ENCODE data around the gene TSPEAR.

TSPEAR gene

DNA sequence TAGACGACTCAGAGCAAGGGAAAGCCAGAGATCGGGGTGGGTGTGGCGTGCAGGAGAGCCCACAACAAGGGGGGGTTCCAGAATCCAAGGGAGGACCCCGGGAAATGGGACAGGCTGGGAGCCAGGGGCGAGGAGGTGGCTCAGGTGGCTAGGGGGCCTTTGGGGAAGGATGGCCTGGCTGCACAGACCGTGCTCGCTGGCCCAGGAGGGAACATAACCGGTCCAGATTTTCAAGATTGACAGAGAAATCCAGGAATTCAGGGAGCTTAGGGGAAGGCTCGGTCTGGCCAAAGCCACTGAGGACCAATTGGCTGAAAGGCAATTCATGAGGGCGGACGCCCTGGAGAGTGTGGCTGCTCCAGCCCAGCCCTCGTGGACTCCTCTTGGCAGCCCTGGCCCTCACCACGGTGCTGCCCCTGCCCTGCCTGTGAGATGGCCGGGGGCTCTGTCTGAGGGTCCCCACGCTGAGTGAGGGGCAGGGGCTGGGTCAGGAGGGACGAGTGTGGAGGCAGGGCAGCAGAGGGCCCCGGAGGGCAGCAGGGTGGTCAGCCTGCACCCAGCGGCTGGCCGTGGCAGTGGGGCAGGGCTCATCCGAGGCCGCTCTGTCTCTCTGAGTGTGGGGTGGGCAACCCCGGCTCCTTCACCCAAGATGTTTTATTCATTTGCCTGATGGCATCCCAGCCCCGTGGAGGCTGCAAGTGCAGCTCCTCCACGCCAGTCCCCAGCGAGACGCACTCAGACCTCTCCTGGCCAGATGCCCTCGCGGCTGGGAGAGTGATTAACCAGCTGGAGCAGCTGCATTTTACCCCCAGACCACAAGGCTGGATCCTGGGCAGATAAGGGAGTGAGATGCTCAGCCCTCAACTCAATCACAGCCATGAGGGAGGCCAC is 261.7 kb downstream of the TSPEAR start:
- H3K4me2 ChIP-seq (ENCODE audit: low read length): no peak overlapping the region
- H3K9ac ChIP-seq (ENCODE audit: low read length): no peak overlapping the region
- H3K27ac ChIP-seq (ENCODE audit: low read depth, low read length, poor library complexity, severe bottlenecking): no peak overlapping the region
- H3K27me3 ChIP-seq (ENCODE audit: insufficient read depth, low read length): 0 out of 2 replicates have a peak, but pooled peaks cover 8% of the 10 kb centered on the region
- no peaks in the 10 kb centered on the region for H3K79me2 ChIP-seq (ENCODE audit: insufficient read depth, low read length)
- no peaks in the 10 kb centered on the region for H3K36me3 ChIP-seq (ENCODE audit: insufficient read depth, low read length)
- no peaks in the 10 kb centered on the region for H3K4me1 ChIP-seq (ENCODE audit: insufficient read depth, low read length, severe bottlenecking)
- H3K4me3 ChIP-seq (ENCODE audit: low read depth, low read length, poor library complexity, severe bottlenecking): no peak overlapping the region
- H3K9me2 ChIP-seq (ENCODE audit: low read depth, low read length): no peaks in the 10 kb centered on the region
- TF ChIP-seq EZH2 (IDR thresholded peaks at IDR 0.05; ENCODE audit: borderline replicate concordance, low read length): no peak
- TF ChIP-seq, protein P1, sequence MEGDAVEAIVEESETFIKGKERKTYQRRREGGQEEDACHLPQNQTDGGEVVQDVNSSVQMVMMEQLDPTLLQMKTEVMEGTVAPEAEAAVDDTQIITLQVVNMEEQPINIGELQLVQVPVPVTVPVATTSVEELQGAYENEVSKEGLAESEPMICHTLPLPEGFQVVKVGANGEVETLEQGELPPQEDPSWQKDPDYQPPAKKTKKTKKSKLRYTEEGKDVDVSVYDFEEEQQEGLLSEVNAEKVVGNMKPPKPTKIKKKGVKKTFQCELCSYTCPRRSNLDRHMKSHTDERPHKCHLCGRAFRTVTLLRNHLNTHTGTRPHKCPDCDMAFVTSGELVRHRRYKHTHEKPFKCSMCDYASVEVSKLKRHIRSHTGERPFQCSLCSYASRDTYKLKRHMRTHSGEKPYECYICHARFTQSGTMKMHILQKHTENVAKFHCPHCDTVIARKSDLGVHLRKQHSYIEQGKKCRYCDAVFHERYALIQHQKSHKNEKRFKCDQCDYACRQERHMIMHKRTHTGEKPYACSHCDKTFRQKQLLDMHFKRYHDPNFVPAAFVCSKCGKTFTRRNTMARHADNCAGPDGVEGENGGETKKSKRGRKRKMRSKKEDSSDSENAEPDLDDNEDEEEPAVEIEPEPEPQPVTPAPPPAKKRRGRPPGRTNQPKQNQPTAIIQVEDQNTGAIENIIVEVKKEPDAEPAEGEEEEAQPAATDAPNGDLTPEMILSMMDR (IDR thresholded peaks at IDR 0.05; ENCODE audit: low read length): no peak
- H3F3A ChIP-seq (ENCODE audit: insufficient read depth, low read length): no peaks in the 10 kb centered on the region
- H4K20me1 ChIP-seq (ENCODE audit: insufficient read depth, low read length): no peaks in the 10 kb centered on the region
- no peak overlapping the region for H2AFZ ChIP-seq (ENCODE audit: low read length)
- H3K9me3 ChIP-seq (ENCODE audit: low read length): peaks cover 6% of the 10 kb centered on the region; the same call in 1 of the 2 replicates

DNA sequence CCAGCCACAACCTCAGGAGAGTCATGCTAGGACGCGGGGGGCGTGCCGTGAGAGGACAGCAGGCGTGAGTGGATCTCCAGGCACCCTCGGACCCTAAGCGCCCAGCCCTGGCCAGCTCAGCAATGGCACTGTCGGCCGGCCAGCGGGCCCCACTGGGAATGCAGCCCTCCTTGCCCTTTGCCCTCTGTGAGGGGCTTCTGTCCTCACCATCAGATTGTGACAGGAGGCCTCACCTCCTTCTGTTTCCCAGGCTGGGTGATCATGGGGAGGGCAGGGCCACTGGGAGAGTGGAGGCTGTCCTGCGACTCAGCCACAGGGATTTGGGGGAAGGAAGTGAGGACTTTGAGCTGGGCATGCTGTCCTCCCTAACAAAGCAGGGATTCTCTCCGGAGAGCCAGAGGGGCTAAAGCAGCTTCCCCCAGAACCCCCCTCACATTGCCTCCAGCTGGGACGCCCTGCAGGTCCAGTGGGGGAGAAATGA is 262.7 kb downstream of the TSPEAR start:
- H3K9me3 ChIP-seq (ENCODE audit: low read length): no peaks in the 10 kb centered on the region
- no peak overlapping the region for H3K27ac ChIP-seq (ENCODE audit: low read depth, low read length, poor library complexity, severe bottlenecking)
- H3K4me2 ChIP-seq (ENCODE audit: low read length): no peak overlapping the region
- H3K9ac ChIP-seq (ENCODE audit: low read length): no peak overlapping the region
- H3F3A ChIP-seq (ENCODE audit: insufficient read depth, low read length): no peaks in the 10 kb centered on the region
- no peak overlapping the region for H2AFZ ChIP-seq (ENCODE audit: low read length)
- no peaks in the 10 kb centered on the region for H3K4me1 ChIP-seq (ENCODE audit: insufficient read depth, low read length, severe bottlenecking)
- 0 out of 2 replicates have a peak, but pooled peaks cover 8% of the 10 kb centered on the region for H3K27me3 ChIP-seq (ENCODE audit: insufficient read depth, low read length)
- no peaks in the 10 kb centered on the region for H3K79me2 ChIP-seq (ENCODE audit: insufficient read depth, low read length)
- H3K9me2 ChIP-seq (ENCODE audit: low read depth, low read length): no peaks in the 10 kb centered on the region
- no peak for TF ChIP-seq EZH2 (IDR thresholded peaks at IDR 0.05; ENCODE audit: borderline replicate concordance, low read length)
- TF ChIP-seq, protein P1 (IDR thresholded peaks at IDR 0.05; ENCODE audit: low read length): no peak
- no peaks in the 10 kb centered on the region for H4K20me1 ChIP-seq (ENCODE audit: insufficient read depth, low read length)
- no peaks in the 10 kb centered on the region for H3K36me3 ChIP-seq (ENCODE audit: insufficient read depth, low read length)
- no peak overlapping the region for H3K4me3 ChIP-seq (ENCODE audit: low read depth, low read length, poor library complexity, severe bottlenecking)
